Lung microvascular endothelial cell (primary cell): ENCODE measurements around the gene RNF152. TPM values are rescaled to one million over a fixed set of nuclear protein-coding genes. Genes with fewer than 3 reads are reported as not detected.
"Not testable (repeated sequence)": the region's sequence is repeated elsewhere in the genome, so short reads cannot be mapped to it uniquely, and the experiment has no call there.

Experiments used
- DNase-seq, 2 donors: peaks; one replicate each; pipeline versions ENCODE4 v3.0.0 to v3.0.0-alpha.2; 2010; ENCODE audit warnings: low read depth in 2 of 2
- total RNA-seq: library from RNA; depleted of rRNA; stranded (reverse); fragments of >200 nt; gene quantifications from 2 replicates; pipeline ENCODE4 v1.2.1, GENCODE V29; 2014

RNF152 gene
- total RNA-seq, 1 donor from 2014 or later = 180 TPM

DNA sequence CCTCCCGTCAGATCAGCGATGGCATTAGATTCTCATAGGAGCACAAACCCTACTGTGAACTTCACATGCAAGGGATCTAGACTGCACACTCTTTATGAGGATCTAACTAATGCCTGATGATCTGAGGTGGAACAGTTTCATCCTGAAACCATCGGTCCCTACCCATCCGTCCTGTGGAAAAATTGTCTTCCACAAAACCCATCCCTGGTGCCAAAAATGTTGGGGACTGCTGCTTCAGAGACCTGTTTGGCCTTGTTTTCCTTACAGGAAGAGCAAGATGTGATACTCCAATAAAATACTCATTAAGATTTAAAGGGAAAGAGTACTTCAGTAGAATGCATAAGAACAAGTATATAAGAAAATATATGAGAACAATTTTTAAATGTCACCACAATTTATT, 71.1 kb downstream of the RNF152 start:
- DNase-seq = no peak

DNA sequence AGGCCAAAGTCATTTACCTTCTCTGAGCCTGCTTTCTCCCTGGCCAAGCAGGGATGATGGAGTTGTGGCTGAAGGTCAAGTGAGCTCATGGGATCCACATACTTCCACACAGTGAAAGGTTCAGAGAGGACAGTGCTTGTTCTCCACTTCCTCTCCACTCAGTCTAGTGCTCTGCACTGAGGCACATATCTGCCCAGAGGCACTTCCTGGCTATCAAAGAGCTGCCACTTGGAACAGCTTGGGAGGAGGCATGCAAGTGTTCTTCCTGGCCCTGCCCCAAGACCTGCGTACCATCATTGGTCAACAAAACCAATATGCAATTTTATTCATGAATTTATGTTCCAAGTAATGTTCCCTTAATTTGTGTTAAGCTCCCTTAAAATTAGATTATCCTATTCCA, 71.9 kb downstream of the RNF152 start:
- DNase-seq = no peak

DNA sequence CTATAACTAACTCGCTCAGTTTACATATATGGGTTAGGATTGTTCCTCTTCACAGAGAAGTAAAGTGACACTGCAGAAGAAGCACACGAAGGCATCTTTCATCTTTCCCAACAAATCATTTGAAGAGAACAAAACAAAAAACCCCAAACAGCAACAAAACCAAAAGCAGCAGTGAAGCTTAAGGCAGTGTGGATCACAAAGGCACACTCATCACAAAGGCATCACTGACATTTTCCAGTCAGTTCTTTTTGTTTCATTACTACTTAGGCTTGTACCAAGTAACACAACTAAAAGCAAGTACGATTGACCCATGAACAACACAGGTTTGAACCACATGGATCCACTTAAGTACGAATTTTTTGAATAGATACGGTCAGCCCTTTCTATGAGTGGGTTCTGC, 75.7 kb downstream of the RNF152 start:
- DNase-seq = no peak

DNA sequence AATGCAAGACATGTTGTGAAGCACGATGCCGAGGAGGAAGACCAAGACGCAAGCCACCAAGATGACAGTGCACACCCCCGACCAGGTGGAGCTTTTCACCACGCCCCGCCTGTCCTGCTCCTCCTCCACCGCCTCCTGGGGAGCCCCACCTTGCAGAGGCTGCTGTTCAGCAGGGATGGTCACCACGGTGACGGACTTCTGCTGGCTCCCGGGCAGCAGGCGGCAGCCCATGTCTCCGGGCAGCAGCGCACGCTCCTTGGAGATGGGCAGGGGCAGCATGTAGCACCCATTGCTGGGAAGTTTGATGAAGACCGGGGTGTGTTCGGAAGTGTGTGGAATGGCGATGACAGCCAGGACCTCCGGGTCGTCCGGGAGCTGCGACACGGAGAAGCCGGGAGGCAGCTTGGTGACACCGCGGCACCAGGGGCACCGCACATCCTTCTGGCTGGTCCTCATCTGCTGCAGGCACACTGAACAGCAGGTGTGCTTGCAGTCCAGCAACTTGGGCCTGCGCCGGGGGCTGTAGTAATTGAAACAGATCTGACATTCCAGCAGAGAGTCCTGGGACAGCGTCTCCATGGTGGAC, 76.8 kb downstream of the RNF152 start:
- no peak for DNase-seq

DNA sequence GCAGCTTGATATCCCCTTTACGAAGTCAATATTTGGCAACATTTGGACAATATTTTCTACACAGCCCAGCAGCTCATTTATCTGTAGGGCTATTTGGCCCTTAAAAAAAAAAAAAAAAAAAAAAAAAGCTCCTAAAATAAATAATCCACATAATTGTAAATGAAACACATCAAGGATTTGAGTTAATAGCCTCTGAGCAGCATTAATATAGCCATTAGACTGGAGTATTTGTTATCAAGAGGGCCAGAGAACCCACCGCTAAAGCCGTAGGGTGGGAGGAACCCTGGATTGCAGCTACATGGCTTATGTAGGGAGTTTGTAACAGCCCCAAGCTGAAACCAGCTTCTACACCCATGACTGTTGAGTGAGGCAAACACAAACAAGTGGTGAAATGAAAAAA, 84.5 kb downstream of the RNF152 start:
- no peak for DNase-seq

DNA sequence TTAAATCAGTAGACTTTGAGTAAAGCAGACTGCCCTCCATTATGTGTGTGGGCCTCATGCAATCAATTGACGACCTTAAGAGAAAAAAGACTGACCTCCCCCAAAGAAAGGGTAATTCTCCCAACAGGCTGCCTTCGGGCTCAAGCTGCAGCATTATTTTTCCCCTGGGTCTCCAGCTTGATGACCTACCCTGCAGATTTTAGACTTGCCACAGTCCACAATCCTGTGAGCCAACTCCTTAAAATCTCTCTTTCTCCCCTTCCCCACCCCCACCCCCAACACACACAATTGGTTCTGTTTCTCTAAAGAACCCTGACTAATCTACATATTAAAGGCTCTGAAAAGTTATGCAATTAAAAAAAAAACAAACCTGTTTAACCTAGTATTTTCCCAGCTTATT, 89.4 kb downstream of the RNF152 start:
- DNase-seq = no peak

DNA sequence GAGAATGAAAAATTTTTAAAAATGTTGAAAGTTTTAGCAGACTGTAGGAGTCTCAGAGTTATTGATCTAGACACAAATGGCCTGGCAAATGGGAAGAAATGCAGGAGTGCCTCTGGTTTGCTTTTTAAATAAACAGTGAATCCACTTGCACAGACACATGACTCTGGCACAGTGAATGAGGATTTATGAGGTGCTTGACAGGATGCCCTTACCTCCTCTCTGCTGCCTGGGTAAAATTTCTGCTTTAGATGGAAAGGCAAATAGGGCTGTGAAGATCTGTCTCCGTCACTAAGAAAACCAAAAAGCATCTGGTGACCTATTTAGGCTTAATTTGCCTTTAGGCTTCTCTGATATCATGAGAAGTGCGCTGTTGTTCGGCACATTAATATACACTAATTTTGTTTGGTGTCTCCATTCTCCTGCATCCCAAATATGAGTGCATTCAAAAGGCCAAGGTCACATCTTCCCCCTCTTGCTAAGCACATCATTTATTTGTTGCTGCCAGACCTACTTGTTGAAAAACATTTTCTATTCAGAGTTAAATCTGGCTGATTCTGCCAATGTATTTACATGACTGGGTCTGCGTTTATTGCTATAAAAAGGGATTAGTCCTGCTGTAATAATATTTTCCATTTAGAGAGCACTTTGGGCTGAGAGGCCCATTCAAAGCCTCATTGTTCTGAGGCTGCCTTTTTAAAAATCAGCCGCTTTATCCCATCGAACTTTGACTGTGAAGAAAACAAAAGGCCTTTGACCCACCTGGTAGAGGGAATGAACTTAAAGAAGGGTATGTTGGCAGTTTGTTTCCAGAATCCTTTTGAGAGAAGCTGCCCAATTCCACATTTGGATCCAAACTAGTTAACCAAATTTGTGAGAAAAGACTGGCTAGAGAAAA, 94.9 kb downstream of the RNF152 start:
- DNase-seq = no peak

DNA sequence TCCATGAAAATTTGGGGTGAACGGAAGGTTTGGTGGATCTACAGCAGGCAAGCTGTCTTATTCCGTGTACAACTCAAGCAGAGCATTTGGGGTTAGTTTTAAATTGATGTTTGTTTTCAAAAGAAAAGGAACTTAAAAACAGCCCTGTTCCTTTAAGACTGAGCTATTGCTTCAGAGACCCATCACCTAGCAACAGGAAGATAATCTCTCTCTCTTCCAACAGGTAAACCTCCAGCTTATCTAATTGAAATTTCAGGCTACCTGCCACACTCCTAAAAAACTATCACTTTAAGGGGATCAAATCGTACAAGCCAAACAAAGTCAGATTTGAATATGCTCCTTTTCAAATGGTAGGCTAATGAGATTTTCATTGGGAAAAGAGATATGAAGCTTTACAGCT, 101.8 kb downstream of the RNF152 start:
- DNase-seq = no peak

DNA sequence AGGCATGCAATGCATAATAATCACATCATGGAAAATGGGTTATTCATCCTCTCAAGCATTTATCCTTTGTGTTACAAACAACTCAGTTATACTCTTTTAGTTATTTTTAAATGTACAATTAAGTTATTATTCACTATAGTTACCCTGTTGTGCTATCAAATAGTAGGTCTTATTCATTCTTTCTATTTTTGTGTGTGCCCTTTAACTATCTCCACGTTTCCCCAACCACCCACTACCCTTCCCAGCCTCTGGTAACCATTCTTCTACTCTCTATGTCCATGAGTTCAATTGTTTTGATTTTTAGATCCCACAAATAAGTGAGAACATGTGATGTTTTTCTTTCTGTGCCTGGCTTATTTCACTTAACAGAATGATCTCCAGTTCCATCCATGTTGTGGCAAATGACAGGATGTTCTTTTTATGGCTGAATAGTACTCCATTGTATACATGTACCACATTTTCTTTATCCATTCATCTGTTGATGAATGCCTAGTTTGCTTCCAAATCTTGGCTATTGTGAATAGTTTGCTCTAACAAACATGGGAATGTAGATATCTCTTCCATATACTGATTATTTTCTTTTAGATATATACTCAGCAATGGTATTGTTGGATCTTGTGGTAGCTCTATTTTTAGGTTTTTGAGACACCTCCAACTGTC, 105.7 kb downstream of the RNF152 start:
- DNase-seq = not testable (repeated sequence)

DNA sequence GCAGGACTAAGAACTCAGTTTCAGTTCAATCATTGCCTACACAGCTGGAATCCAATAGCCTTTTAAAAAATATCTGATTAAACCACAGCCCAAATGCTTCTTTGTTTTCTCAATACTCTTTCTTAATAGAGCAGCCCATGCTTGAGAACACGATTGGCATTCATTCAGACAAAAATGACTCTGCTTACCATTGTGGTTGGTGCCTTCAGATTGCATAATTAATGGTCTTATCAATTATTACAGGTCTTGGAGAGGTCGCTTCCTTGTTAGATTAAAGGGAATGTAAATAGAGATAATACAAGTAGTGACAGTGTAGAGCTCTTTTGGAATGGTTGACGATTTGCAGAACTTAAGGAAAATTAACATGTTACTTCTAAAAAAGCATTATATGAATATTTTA, 107.2 kb downstream of the RNF152 start:
- no peak for DNase-seq

DNA sequence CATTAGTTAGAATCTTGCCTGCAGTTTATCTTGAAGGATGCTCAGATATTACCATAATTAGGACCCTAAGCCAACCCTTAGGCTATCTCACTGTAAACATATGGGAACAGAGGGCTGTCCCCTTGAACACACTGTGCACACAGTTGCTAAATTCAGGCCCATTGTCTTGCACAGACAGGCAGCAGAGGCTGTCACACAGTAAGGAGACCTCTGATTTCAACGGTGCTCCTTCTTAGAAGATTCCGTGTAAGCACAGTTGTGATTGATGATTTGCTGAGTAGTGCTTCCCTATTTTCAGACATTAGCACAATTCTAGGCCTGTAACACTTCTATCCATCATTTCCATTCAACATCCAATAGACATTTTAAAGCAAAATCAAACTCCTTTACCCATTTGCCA, 108.0 kb downstream of the RNF152 start:
- DNase-seq = no peak

DNA sequence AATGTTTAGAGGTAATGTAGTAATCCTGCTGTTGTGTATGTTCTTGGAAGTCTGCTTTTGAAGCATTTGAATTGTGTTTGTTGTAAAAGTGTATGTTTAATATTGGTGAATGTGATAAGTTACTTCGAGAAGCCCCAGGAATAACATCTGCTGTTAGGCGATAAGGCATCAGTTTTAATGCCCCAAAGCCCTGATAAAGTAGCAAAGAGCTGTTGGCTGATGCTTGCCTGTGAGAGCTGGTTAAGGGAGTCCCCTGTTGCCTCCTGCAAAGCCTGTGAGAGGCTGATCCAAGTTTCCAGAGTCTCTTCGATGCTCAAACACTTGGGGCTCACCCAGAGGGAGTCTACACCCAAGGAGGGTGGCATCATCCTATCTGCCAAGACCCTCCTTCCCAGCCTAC, 110.3 kb downstream of the RNF152 start:
- DNase-seq = no peak

DNA sequence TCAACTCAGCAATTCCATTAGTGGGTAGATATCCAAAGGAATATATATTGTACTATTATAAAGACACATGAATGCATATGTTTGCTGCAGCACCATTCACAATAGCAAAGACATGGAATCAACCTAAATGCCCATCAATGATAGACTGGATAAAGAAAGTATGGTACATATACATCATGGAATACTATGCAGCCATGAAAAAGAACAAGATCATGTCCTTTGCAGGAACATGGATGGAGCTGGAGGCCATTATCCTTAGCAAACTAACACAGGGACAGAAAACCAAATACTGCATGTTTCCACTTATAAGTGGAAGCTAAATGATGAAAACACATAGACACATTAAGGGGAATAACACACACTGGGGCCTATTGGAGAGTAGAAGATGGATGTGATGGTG, 116.6 kb downstream of the RNF152 start:
- DNase-seq = not testable (repeated sequence)

DNA sequence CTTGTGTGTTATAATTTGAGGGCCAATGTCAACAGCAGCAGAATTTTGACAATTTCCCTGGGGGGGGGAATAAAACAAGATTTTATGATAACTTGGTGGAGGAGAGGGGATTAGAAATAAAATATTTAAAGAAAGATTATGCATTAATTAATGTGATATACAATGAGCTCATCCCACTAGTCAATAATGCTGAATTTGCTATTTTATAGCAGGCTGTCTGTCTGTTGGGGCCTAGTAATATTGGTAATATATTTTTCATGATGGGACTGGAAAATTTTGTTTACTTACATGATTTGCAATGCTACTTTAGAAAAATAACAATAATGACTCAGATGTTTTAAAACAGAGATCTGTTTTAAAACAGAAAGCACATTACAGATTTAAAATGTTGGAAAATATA, 118.0 kb downstream of the RNF152 start:
- no peak for DNase-seq

DNA sequence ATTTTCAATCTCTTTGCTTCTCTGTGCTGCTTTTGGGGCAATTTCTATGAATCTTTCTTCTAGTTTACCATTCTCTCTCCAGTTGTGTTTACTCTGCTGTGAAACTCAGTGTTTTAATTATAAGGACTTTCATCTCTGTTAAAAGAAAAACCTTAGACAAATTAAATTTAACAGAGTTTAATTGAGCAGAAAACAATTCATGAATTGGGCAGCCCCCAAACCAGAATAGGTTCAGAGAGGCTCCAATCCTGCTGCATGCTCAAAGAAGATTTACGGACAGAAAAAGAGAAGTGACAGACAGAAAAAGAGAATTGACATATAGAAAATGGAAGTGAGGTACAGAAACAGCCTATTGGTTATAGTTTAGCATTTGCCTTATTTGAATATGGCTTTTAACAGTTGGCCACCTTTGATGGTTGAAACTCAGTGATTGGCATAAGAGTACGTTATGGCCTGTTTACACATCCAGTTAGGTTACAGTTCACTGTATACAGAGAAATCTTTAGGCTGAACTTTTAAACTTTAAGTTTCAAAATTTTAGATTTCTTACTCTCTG, 120.4 kb downstream of the RNF152 start:
- DNase-seq = no peak

DNA sequence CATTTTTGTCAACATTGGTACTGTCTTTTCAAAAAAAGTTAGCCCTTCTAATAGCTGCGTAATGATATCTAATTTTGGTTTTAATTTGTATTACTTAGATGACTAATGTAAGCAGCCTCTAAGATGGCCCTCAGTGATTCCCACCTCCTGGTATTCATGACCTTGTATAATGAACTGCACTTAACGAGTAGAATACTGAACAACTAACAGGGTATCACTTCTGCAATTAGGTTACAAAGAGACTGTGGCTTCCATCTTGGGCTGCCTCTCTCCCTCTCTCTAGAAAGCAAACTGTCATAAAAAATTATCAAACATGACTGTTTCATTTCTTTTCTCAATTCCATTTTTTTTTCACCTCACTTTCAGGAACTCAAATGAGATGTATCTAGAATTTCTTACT, 120.9 kb downstream of the RNF152 start:
- DNase-seq = no peak

DNA sequence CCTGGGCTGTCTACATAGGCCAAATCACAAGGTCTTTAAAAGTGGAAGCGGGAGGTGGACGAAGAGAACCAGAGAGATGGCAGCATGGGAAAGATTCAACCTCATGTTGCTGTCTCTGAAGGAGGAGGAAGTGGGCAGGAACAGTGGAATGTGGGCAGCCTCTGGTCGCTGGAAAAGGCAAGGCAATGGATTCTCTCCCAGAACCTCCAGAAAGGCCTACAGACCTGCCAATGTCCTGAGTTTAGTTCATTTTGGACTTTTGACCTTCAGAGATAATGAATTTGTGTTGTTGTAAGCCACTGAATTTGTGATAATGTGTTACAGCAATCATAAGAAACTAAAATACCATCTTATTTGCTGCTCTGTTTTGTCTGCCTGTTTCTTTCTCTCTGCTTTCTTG, 122.5 kb downstream of the RNF152 start:
- no peak for DNase-seq

DNA sequence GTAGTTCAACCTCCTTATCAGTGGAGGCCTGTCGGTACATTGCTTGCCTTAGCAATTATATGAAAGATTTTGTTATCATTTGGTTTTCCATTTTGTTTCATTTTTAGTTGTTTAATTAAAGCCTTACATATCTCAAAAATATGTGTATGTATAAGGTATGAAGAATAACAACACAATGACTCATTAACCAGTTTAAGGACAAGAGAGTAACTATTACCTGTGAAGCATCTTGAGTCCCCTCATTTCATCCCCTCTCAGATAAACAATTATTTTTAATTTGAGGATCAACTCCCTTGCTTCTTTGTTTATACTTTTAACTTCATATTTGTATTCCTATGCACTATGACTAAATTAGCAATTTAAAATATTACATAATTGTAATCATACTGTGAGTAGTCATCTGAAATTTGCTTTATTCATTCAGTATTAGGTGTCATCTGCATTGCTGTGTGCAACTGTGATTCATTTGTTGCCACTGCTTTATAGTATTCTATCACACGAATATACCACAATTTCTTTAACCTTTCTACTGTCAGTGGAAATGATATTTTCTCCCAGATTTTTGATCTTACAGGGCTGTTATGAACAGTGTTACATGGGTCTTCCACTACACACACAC, 126.4 kb downstream of the RNF152 start:
- no peak for DNase-seq

DNA sequence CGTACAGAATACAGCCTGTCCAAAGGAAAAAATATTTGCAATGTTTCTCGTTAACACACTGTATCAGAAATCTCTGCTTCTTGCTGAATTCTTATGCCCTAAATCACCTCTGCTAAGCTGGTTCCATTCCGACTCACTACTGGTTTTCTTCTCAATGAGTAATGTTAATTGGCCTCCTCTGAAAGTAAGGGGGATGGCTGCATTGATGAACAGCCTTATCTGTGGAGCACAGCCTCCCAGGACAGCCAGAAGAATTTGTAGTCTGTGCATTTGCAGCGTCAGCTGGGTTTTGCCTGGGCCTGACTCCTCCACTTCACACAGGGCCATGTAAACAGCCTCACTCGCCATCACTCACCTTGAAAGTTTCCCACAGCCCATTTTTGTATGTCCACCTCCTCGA, 127.7 kb downstream of the RNF152 start:
- no peak for DNase-seq

DNA sequence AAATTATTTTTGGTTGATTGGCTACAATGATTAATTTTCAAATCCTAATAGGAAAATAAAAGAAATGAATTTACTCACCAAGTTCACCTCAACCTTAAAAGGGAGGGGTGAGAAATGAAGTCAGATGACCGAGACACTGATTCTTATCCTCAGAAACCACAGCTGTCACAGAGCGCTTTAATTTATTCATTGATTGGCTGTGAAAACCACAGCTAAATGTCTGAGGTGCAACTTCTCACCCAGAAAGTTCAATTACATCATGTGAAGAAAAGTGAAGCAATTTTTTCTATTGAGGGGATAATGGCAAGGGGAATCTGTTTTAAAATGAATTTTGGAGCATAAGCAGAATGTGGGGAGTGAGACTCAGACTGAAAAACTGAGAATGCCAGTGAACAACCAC, 128.4 kb downstream of the RNF152 start:
- no peak for DNase-seq

DNA sequence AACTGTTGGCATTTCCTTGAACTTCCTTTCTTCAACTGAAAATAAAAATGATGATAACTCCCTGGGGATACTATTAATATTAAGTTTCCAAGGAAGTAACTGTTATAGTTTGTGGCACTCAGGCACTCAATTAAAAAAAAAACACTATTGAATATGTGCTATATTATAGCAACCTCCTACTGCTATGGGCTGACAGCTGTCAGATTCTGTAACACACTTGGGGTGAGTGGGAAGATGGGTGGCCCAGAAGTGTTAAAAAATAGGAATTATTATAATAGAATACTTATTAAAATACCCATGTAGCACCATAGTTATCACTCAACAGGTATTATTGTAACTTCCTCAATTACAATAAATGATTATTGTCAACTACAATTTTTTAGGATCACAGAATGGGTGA, 130.9 kb downstream of the RNF152 start:
- DNase-seq = no peak
